ENCODE data around the gene SUCNR1. TPM values are rescaled to one million over a fixed set of nuclear protein-coding genes. Genes with fewer than 3 reads are reported as not detected.

SUCNR1 gene
- total RNA-seq, 1 experiment from 2014 or later = not detected

DNA sequence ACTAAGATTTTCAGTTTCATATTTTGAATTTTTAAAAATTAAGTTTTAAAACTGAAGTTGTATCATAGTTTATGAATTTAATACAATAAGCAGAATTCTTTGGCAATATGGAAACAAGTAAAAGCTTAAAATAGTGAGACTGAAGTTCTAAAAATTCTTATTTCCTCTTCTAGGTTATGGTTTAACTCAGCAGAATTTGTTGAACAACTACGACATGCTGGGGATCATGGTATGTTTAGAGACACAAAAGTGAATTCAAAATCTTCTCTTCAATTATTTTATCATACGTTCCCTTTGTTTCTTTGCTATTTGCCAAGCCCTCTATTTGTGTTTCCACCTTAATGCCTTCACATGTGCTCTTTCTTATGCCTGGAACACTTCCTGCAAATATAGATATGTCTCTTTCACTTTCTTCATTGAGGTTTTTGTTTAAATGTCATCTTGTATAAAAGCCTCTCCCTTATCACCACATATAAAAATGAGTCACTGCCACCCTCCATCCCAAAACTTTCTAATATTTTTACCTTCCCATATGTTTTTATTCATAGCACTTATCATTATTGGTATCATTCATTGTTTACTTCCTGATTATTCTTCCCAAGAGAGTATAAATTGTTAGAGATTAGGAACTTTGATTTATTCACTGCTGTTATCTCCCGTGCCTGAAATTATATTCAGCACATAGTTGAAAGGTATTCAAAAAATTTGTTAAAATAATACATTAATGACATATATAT, 6.4 kb downstream of the SUCNR1 start:
- H3K27me3 Mint-ChIP-seq (ENCODE audit: low read depth) = no peaks in the 10 kb centered on the region
- POLR2A ChIA-PET = no interaction called here
- CTCF ChIA-PET = no interaction called here
- peaks cover 3% of the 10 kb centered on the region; the same call in 1 of the 2 replicates for H3K4me1 Mint-ChIP-seq
- no peaks in the 10 kb centered on the region for H3K9me3 Mint-ChIP-seq
- DNase-seq (ENCODE audit: low spot score) = no peak
- H3K4me3 Mint-ChIP-seq = no peak overlapping the region
- TF ChIP-seq IRF1 (CRISPR knock-in tag; IDR thresholded peaks at IDR 0.05) = no peak
- TF ChIP-seq ZNF232 (CRISPR knock-in tag; IDR thresholded peaks at IDR 0.05) = no peak
- TF ChIP-seq RORB (CRISPR knock-in tag; IDR thresholded peaks at IDR 0.05) = no peak
- TF ChIP-seq TEAD1 (CRISPR knock-in tag; IDR thresholded peaks at IDR 0.05) = no peak
- TF ChIP-seq SP1 (CRISPR knock-in tag; conservative IDR thresholded peaks at IDR 0.05) = no peak
- TF ChIP-seq ZBTB43 (CRISPR knock-in tag; IDR thresholded peaks at IDR 0.05) = no peak
- TF ChIP-seq ZNF671 (CRISPR knock-in tag; IDR thresholded peaks at IDR 0.05) = no peak
- no peak for TF ChIP-seq NFYB (CRISPR knock-in tag; conservative IDR thresholded peaks at IDR 0.05; ENCODE audit: low read depth)
- TF ChIP-seq E2F4 (CRISPR knock-in tag; IDR thresholded peaks at IDR 0.05; ENCODE audit: borderline replicate concordance, low read depth) = no peak
- no peak for TF ChIP-seq ATF6 (CRISPR knock-in tag; IDR thresholded peaks at IDR 0.05)
- TF ChIP-seq, protein P1, sequence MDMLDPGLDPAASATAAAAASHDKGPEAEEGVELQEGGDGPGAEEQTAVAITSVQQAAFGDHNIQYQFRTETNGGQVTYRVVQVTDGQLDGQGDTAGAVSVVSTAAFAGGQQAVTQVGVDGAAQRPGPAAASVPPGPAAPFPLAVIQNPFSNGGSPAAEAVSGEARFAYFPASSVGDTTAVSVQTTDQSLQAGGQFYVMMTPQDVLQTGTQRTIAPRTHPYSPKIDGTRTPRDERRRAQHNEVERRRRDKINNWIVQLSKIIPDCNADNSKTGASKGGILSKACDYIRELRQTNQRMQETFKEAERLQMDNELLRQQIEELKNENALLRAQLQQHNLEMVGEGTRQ (CRISPR knock-in tag; IDR thresholded peaks at IDR 0.05) = no peak
- TF ChIP-seq ESRRA (CRISPR knock-in tag; IDR thresholded peaks at IDR 0.05; ENCODE audit: borderline replicate concordance) = no peak
- TF ChIP-seq, protein P2, sequence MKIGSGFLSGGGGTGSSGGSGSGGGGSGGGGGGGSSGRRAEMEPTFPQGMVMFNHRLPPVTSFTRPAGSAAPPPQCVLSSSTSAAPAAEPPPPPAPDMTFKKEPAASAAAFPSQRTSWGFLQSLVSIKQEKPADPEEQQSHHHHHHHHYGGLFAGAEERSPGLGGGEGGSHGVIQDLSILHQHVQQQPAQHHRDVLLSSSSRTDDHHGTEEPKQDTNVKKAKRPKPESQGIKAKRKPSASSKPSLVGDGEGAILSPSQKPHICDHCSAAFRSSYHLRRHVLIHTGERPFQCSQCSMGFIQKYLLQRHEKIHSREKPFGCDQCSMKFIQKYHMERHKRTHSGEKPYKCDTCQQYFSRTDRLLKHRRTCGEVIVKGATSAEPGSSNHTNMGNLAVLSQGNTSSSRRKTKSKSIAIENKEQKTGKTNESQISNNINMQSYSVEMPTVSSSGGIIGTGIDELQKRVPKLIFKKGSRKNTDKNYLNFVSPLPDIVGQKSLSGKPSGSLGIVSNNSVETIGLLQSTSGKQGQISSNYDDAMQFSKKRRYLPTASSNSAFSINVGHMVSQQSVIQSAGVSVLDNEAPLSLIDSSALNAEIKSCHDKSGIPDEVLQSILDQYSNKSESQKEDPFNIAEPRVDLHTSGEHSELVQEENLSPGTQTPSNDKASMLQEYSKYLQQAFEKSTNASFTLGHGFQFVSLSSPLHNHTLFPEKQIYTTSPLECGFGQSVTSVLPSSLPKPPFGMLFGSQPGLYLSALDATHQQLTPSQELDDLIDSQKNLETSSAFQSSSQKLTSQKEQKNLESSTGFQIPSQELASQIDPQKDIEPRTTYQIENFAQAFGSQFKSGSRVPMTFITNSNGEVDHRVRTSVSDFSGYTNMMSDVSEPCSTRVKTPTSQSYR (CRISPR knock-in tag; IDR thresholded peaks at IDR 0.05) = no peak
- TF ChIP-seq NFATC4 (CRISPR knock-in tag; IDR thresholded peaks at IDR 0.05) = no peak
- TF ChIP-seq HMGA2 (CRISPR knock-in tag; IDR thresholded peaks at IDR 0.05) = no peak
- H3K36me3 Mint-ChIP-seq = no peaks in the 10 kb centered on the region
- H3K27ac Mint-ChIP-seq = no peak overlapping the region
- no peak for ATAC-seq

- Mint-ChIP-seq H3K36me3 (no peaks in the 10 kb centered on the region), H3K4me3 (no peak overlapping the region), H3K9me3 (no peaks in the 10 kb centered on the region), H3K4me1 (peaks cover 3% of the 10 kb centered on the region; the same call in 1 of the 2 replicates), H3K27ac (no peak overlapping the region), H3K27me3 (ENCODE audit: low read depth) (no peaks in the 10 kb centered on the region)
- POLR2A ChIA-PET = no interaction called here
- ATAC-seq (no peak), DNase-seq (ENCODE audit: low spot score) (no peak)
- CTCF ChIA-PET = no interaction called here
- TF ChIP-seq, protein P3, sequence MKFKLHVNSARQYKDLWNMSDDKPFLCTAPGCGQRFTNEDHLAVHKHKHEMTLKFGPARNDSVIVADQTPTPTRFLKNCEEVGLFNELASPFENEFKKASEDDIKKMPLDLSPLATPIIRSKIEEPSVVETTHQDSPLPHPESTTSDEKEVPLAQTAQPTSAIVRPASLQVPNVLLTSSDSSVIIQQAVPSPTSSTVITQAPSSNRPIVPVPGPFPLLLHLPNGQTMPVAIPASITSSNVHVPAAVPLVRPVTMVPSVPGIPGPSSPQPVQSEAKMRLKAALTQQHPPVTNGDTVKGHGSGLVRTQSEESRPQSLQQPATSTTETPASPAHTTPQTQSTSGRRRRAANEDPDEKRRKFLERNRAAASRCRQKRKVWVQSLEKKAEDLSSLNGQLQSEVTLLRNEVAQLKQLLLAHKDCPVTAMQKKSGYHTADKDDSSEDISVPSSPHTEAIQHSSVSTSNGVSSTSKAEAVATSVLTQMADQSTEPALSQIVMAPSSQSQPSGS (CRISPR knock-in tag; IDR thresholded peaks at IDR 0.05; ENCODE audit: borderline replicate concordance, low read depth) = no peak
- TF ChIP-seq TEAD1 (CRISPR knock-in tag; IDR thresholded peaks at IDR 0.05) (no peak), SOX15 (CRISPR knock-in tag; IDR thresholded peaks at IDR 0.05) (no peak), TP53 (CRISPR knock-in tag; IDR thresholded peaks at IDR 0.05) (no peak), EMX1 (CRISPR knock-in tag; IDR thresholded peaks at IDR 0.05) (no peak), ZNF423 (CRISPR knock-in tag; IDR thresholded peaks at IDR 0.05) (no peak), GABPB1 (CRISPR knock-in tag; IDR thresholded peaks at IDR 0.05) (no peak), HMGXB4 (CRISPR knock-in tag; IDR thresholded peaks at IDR 0.05) (no peak)
Measured at GRCh38 chr3:151880416-151880690, 6.9 kb downstream of the SUCNR1 start.
